ENCODE results near the gene DUSP16. TPM values are rescaled to one million over a fixed set of nuclear protein-coding genes. Genes with fewer than 3 reads are reported as not detected.

DUSP16 gene
- total RNA-seq, 1 donor from 2014 or later: 16.4 TPM

GRCh38 chr12:12537421-12537820, 25.2 kb downstream of the DUSP16 start:
- no peak for DNase-seq
- intact Hi-C loops (cut with micrococcal nuclease): no loop called here
- H3K4me1 ChIP-seq: peaks cover 75% of the 10 kb centered on the region
- no peak overlapping the region for H3K4me3 ChIP-seq
- no peaks in the 10 kb centered on the region for H3K9me3 ChIP-seq (replicated peaks)
- H3K27ac ChIP-seq (replicated peaks): no peak overlapping the region
- no peaks in the 10 kb centered on the region for H3K36me3 ChIP-seq
- no peaks in the 10 kb centered on the region for H3K27me3 ChIP-seq (ENCODE audit: low read depth)
- no peak for TF ChIP-seq CTCF (IDR thresholded peaks at IDR 0.05; ENCODE audit: borderline replicate concordance)

DNA sequence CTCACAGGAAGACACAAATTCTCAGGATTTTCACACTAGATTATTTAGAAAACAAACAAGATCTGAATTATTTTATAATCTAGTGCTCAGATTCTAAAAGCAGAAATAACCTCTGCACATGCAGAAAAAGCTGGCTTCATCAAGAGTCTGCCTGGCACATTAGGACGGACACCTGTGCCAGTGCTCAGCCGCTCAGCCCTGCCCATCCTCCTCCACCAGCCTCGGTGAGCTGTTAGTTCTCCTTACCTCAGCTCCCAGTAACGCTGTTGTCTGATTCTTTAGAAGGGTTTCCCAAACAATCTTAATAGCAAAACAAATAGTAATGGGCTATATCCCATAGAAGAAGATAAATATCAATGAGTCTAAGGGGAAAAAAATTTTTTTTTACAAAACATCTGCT, 27.7 kb downstream of the DUSP16 start:
- Histone ChIP-seq H3K36me3 (no peaks in the 10 kb centered on the region), H3K4me1 (peaks cover 70% of the 10 kb centered on the region), H3K27me3 (ENCODE audit: low read depth) (no peaks in the 10 kb centered on the region), H3K9me3 (replicated peaks) (no peaks in the 10 kb centered on the region), H3K27ac (replicated peaks) (peak overlapping the region; percentile 80), H3K4me3 (no peak overlapping the region)
- TF ChIP-seq CTCF (IDR thresholded peaks at IDR 0.05; ENCODE audit: borderline replicate concordance): no peak
- intact Hi-C loops (cut with micrococcal nuclease): no loop called here
- DNase-seq: peak; percentile 28

GRCh38 chr12:12534166-12534866, 28.3 kb downstream of the DUSP16 start:
- no peak overlapping the region for H3K4me3 ChIP-seq
- H3K9me3 ChIP-seq (replicated peaks): no peaks in the 10 kb centered on the region
- no peaks in the 10 kb centered on the region for H3K27me3 ChIP-seq (ENCODE audit: low read depth)
- no peaks in the 10 kb centered on the region for H3K36me3 ChIP-seq
- intact Hi-C loops (cut with micrococcal nuclease): no loop called here
- no peak for DNase-seq
- peak overlapping the region; percentile 80 for H3K27ac ChIP-seq (replicated peaks)
- no peak for TF ChIP-seq CTCF (IDR thresholded peaks at IDR 0.05; ENCODE audit: borderline replicate concordance)
- H3K4me1 ChIP-seq: peaks cover 67% of the 10 kb centered on the region

DNA sequence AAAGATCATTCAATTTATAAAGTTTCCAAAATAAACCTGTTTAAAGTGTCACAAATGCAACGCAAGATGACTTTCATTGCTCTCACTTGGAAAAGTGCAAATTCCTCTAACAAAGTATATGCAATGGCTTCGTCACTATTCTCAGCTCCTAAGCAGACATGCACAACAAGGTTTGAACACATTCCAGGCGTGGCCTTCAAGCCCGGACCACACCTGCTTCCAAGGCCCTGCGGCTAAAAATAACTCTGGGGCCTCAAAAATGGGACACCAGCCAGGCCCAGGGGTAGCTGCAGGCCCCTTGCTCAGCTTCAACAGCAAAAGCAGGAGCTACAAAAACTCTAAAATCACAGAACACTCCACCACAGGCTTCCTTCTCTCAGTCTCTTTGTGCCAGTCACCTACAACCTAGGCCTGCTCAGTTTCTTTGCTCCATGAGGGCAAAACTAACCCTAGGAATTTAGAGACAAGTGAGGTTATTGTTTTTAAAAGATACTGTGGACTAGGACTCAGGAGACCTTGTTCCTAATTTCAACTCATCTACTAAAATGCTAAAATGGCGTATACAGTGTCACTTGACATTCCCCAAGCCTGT, 29.3 kb downstream of the DUSP16 start:
- H3K27ac ChIP-seq (replicated peaks): peak overlapping the region; percentile 80
- no peaks in the 10 kb centered on the region for H3K9me3 ChIP-seq (replicated peaks)
- no peak for TF ChIP-seq CTCF (IDR thresholded peaks at IDR 0.05; ENCODE audit: borderline replicate concordance)
- peak; percentile 34 for DNase-seq
- H3K27me3 ChIP-seq (ENCODE audit: low read depth): no peaks in the 10 kb centered on the region
- no peak overlapping the region for H3K4me3 ChIP-seq
- H3K4me1 ChIP-seq: peaks cover 66% of the 10 kb centered on the region
- intact Hi-C loops (cut with micrococcal nuclease): no loop called here
- no peaks in the 10 kb centered on the region for H3K36me3 ChIP-seq

GRCh38 chr12:12531194-12531593, 31.5 kb downstream of the DUSP16 start:
- H3K27me3 ChIP-seq (ENCODE audit: low read depth): no peaks in the 10 kb centered on the region
- no peak for TF ChIP-seq CTCF (IDR thresholded peaks at IDR 0.05; ENCODE audit: borderline replicate concordance)
- no peak overlapping the region for H3K27ac ChIP-seq (replicated peaks)
- no peak for DNase-seq
- no peak overlapping the region for H3K4me3 ChIP-seq
- no peaks in the 10 kb centered on the region for H3K9me3 ChIP-seq (replicated peaks)
- intact Hi-C loops (cut with micrococcal nuclease): no loop called here
- H3K4me1 ChIP-seq: peaks cover 74% of the 10 kb centered on the region
- H3K36me3 ChIP-seq: no peaks in the 10 kb centered on the region

All from left ventricle myocardium inferior (tissue), 1 donor.